ENCODE results near the gene SQSTM1.

The SQSTM1 gene

GRCh38 chr5:179774442-179774841, 46.3 kb upstream of the SQSTM1 start:
- Histone ChIP-seq H3K4me3 (ENCODE audit: insufficient read depth in 1 of 2, low read depth in 1 of 2, low read length in 2 of 2) (no peak overlapping the region), H3K18ac (ENCODE audit: low read depth in 1 of 2, low read length in 2 of 2) (no peak overlapping the region), H3K9me3 (ENCODE audit: control insufficient read depth, low read length) (no peaks in the 10 kb centered on the region), H3K4ac (ENCODE audit: low read depth in 1 of 2, low read length in 2 of 2) (no peak overlapping the region), H3K79me1 (replicated peaks; ENCODE audit: low read length, poor library complexity, severe bottlenecking) (peaks cover 39% of the 10 kb centered on the region), H3K4me1 (ENCODE audit: control insufficient read depth, insufficient read depth, low read depth, low read length) (no peaks in the 10 kb centered on the region), H3K4me2 (ENCODE audit: low read length, poor library complexity, severe bottlenecking) (no peak overlapping the region), H2BK15ac (ENCODE audit: low read depth, poor library complexity, severe bottlenecking) (no peak overlapping the region), H2BK12ac (ENCODE audit: low read length in 2 of 2) (no peak overlapping the region), H3K9ac (ENCODE audit: low read length) (no peak overlapping the region), H2AK5ac (ENCODE audit: low read length, severe bottlenecking) (no peak overlapping the region), H2BK5ac (ENCODE audit: low read depth, low read length, poor library complexity, severe bottlenecking) (no peak overlapping the region), H3K23ac (ENCODE audit: low read length in 2 of 2) (no peak overlapping the region), H3K27ac (ENCODE audit: low read length, poor library complexity, severe bottlenecking) (no peak overlapping the region), H2BK120ac (ENCODE audit: low read depth, low read length) (no peak overlapping the region), H3K14ac (ENCODE audit: low read length in 2 of 2) (no peak overlapping the region), H3K36me3 (ENCODE audit: control insufficient read depth in 1 of 2, insufficient read depth in 2 of 2, low read depth in 1 of 2, low read length in 2 of 2) (peaks cover 75 to 89% of the 10 kb centered on the region in 2 experiments), H4K91ac (ENCODE audit: low read length) (no peak overlapping the region), H4K8ac (ENCODE audit: low read length) (no peak overlapping the region), H3K27me3 (ENCODE audit: control insufficient read depth in 1 of 2, insufficient read depth in 1 of 2, low read length in 2 of 2) (no peaks in the 10 kb centered on the region), H2AFZ (ENCODE audit: low read depth, low read length) (no peak overlapping the region)
- WGBS, result 94% methylated on average over 12 of the region's 12 CpGs
- DNase-seq, result no peak

DNA sequence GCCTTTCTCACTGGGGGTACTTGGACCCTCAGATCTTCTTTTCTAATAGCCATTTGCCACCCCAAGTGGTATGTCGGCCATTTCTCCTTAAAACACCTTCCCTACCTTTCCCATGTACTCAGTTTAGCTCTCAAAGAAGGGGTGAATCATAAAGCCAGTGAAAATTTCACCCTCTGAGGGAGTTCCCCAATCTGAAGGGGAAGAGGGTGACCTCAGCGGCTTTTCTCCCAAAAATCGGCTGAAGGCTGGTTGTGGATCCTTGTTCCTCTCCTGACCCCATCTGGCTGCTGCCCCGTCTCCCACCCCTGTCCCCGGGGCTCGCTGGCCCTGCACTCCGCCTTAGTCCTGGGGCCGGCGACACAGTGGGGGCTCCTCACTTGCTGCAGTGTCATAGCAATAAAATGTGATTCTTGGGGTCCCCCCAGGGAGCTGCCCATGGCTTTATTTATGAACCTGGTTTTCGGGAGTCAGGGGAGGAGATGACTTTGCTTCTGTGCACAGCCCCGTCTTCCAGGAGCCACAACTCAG, 44.2 kb upstream of the SQSTM1 start:
- Histone ChIP-seq H3K18ac (ENCODE audit: low read depth in 1 of 2, low read length in 2 of 2) (no peak overlapping the region), H3K4me2 (ENCODE audit: low read length, poor library complexity, severe bottlenecking) (no peak overlapping the region), H3K27ac (ENCODE audit: low read length, poor library complexity, severe bottlenecking) (no peak overlapping the region), H3K36me3 (ENCODE audit: control insufficient read depth in 1 of 2, insufficient read depth in 2 of 2, low read depth in 1 of 2, low read length in 2 of 2) (peaks cover 77 to 87% of the 10 kb centered on the region in 2 experiments), H4K91ac (ENCODE audit: low read length) (no peak overlapping the region), H2BK15ac (ENCODE audit: low read depth, poor library complexity, severe bottlenecking) (no peak overlapping the region), H3K9ac (ENCODE audit: low read length) (no peak overlapping the region), H3K79me1 (replicated peaks; ENCODE audit: low read length, poor library complexity, severe bottlenecking) (peaks cover 39% of the 10 kb centered on the region), H2AK5ac (ENCODE audit: low read length, severe bottlenecking) (no peak overlapping the region), H3K4ac (ENCODE audit: low read depth in 1 of 2, low read length in 2 of 2) (no peak overlapping the region), H3K14ac (ENCODE audit: low read length in 2 of 2) (no peak overlapping the region), H3K9me3 (ENCODE audit: control insufficient read depth, low read length) (no peaks in the 10 kb centered on the region), H2BK120ac (ENCODE audit: low read depth, low read length) (no peak overlapping the region), H3K4me1 (ENCODE audit: control insufficient read depth, insufficient read depth, low read depth, low read length) (peaks cover 1% of the 10 kb centered on the region), H2BK5ac (ENCODE audit: low read depth, low read length, poor library complexity, severe bottlenecking) (no peak overlapping the region), H3K23ac (ENCODE audit: low read length in 2 of 2) (no peak overlapping the region), H3K4me3 (ENCODE audit: insufficient read depth in 1 of 2, low read depth in 1 of 2, low read length in 2 of 2) (no peak overlapping the region), H2AFZ (ENCODE audit: low read depth, low read length) (no peak overlapping the region), H4K8ac (ENCODE audit: low read length) (no peak overlapping the region), H2BK12ac (ENCODE audit: low read length in 2 of 2) (no peak overlapping the region), H3K27me3 (ENCODE audit: control insufficient read depth in 1 of 2, insufficient read depth in 1 of 2, low read length in 2 of 2) (no peaks in the 10 kb centered on the region)
- DNase-seq, result no peak
- 96% methylated on average over 10 of the region's 11 CpGs for WGBS

DNA sequence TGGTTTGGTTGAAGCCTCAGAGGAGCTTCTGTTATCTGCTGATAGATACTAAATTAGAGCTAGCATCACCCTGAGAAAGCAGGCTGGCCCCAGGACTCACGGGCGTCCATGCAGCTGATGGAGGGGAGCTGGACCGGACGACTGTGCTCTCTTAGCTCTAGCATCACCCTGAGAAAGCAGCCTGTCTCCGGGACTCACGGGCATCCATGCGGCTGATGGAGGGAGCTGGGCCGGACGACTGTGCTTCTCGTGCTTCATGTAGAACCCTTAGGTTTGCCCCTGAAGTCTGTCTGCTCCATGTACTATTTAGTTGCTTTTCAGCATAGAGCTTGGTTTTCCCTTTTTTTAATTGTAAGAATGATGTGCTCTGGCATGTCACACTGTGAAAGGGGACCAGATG, 43.2 kb upstream of the SQSTM1 start:
- no peak overlapping the region for H2AFZ ChIP-seq (ENCODE audit: low read depth, low read length)
- no peak overlapping the region for H3K14ac ChIP-seq (ENCODE audit: low read length in 2 of 2)
- WGBS, result 95% methylated on average over 10 of the region's 10 CpGs
- no peak overlapping the region for H3K27ac ChIP-seq (ENCODE audit: low read length, poor library complexity, severe bottlenecking)
- no peak overlapping the region for H3K4me2 ChIP-seq (ENCODE audit: low read length, poor library complexity, severe bottlenecking)
- no peak overlapping the region for H4K8ac ChIP-seq (ENCODE audit: low read length)
- no peak overlapping the region for H4K91ac ChIP-seq (ENCODE audit: low read length)
- no peak overlapping the region for H2AK5ac ChIP-seq (ENCODE audit: low read length, severe bottlenecking)
- no peak overlapping the region for H2BK5ac ChIP-seq (ENCODE audit: low read depth, low read length, poor library complexity, severe bottlenecking)
- H2BK12ac ChIP-seq (ENCODE audit: low read length in 2 of 2), result no peak overlapping the region
- H3K9ac ChIP-seq (ENCODE audit: low read length), result no peak overlapping the region
- peaks cover 35% of the 10 kb centered on the region for H3K79me1 ChIP-seq (replicated peaks; ENCODE audit: low read length, poor library complexity, severe bottlenecking)
- peaks cover 73 to 78% of the 10 kb centered on the region in 2 experiments for H3K36me3 ChIP-seq (ENCODE audit: control insufficient read depth in 1 of 2, insufficient read depth in 2 of 2, low read depth in 1 of 2, low read length in 2 of 2)
- DNase-seq, result no peak
- no peak overlapping the region for H3K23ac ChIP-seq (ENCODE audit: low read length in 2 of 2)
- no peaks in the 10 kb centered on the region for H3K27me3 ChIP-seq (ENCODE audit: control insufficient read depth in 1 of 2, insufficient read depth in 1 of 2, low read length in 2 of 2)
- no peak overlapping the region for H3K4ac ChIP-seq (ENCODE audit: low read depth in 1 of 2, low read length in 2 of 2)
- no peak overlapping the region for H2BK120ac ChIP-seq (ENCODE audit: low read depth, low read length)
- no peaks in the 10 kb centered on the region for H3K9me3 ChIP-seq (ENCODE audit: control insufficient read depth, low read length)
- peaks cover 1% of the 10 kb centered on the region for H3K4me1 ChIP-seq (ENCODE audit: control insufficient read depth, insufficient read depth, low read depth, low read length)
- H3K4me3 ChIP-seq (ENCODE audit: insufficient read depth in 1 of 2, low read depth in 1 of 2, low read length in 2 of 2), result no peak overlapping the region
- no peak overlapping the region for H3K18ac ChIP-seq (ENCODE audit: low read depth in 1 of 2, low read length in 2 of 2)
- H2BK15ac ChIP-seq (ENCODE audit: low read depth, poor library complexity, severe bottlenecking), result no peak overlapping the region

DNA sequence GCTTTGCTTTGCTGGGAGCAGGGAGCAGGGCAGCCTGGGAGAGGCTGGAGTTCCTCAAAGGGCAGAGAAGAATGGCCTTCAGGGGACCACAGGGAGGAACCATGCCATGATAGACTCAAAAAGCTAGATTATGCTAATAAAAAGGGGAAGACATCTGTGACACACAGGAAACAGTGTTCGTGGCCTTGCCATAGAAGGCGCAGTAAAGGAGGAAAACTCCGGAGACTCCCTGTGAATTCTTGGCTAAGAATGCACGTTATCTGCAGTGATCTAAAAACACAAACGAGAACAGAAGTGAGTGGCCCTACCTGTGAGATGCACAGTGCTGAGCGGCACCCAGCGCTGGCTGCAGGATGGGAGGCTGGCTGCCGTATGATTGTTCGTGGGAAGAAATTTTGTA, 42.8 kb upstream of the SQSTM1 start:
- Histone ChIP-seq H3K4ac (ENCODE audit: low read depth in 1 of 2, low read length in 2 of 2) (no peak overlapping the region), H3K14ac (ENCODE audit: low read length in 2 of 2) (no peak overlapping the region), H3K18ac (ENCODE audit: low read depth in 1 of 2, low read length in 2 of 2) (no peak overlapping the region), H2AFZ (ENCODE audit: low read depth, low read length) (no peak overlapping the region), H4K8ac (ENCODE audit: low read length) (no peak overlapping the region), H3K27me3 (ENCODE audit: control insufficient read depth in 1 of 2, insufficient read depth in 1 of 2, low read length in 2 of 2) (no peaks in the 10 kb centered on the region), H3K4me1 (ENCODE audit: control insufficient read depth, insufficient read depth, low read depth, low read length) (peaks cover 1% of the 10 kb centered on the region), H4K91ac (ENCODE audit: low read length) (no peak overlapping the region), H3K4me2 (ENCODE audit: low read length, poor library complexity, severe bottlenecking) (no peak overlapping the region), H3K27ac (ENCODE audit: low read length, poor library complexity, severe bottlenecking) (no peak overlapping the region), H2BK15ac (ENCODE audit: low read depth, poor library complexity, severe bottlenecking) (no peak overlapping the region), H3K9ac (ENCODE audit: low read length) (no peak overlapping the region), H3K4me3 (ENCODE audit: insufficient read depth in 1 of 2, low read depth in 1 of 2, low read length in 2 of 2) (no peak overlapping the region), H3K23ac (ENCODE audit: low read length in 2 of 2) (no peak overlapping the region), H3K36me3 (ENCODE audit: control insufficient read depth in 1 of 2, insufficient read depth in 2 of 2, low read depth in 1 of 2, low read length in 2 of 2) (peaks cover 69 to 75% of the 10 kb centered on the region in 2 experiments), H2BK5ac (ENCODE audit: low read depth, low read length, poor library complexity, severe bottlenecking) (no peak overlapping the region), H3K9me3 (ENCODE audit: control insufficient read depth, low read length) (no peaks in the 10 kb centered on the region), H2BK120ac (ENCODE audit: low read depth, low read length) (no peak overlapping the region), H2BK12ac (ENCODE audit: low read length in 2 of 2) (no peak overlapping the region), H2AK5ac (ENCODE audit: low read length, severe bottlenecking) (no peak overlapping the region), H3K79me1 (replicated peaks; ENCODE audit: low read length, poor library complexity, severe bottlenecking) (peaks cover 35% of the 10 kb centered on the region)
- DNase-seq, result no peak
- WGBS, result 87% methylated on average over 9 of the region's 9 CpGs
